ENCODE measurements around the gene CDH8. TPM values are rescaled to one million over a fixed set of nuclear protein-coding genes. Genes with fewer than 3 reads are reported as not detected.

CDH8 gene
- total RNA-seq, 1 experiment from 2014 or later: 11.1 TPM

- Mint-ChIP-seq H3K9me3 (peaks cover 9% of the 10 kb centered on the region), H3K36me3 (0 out of 2 replicates have a peak, but pooled peaks cover 7% of the 10 kb centered on the region), H3K4me1 (peaks cover 25% of the 10 kb centered on the region), H3K27ac (no peak overlapping the region), H3K27me3 (ENCODE audit: low read depth) (no peaks in the 10 kb centered on the region), H3K4me3 (no peak overlapping the region)
- no peak for ATAC-seq
- no peak for DNase-seq (ENCODE audit: low spot score)
- TF ChIP-seq RELA (CRISPR knock-in tag; IDR thresholded peaks at IDR 0.05; ENCODE audit: borderline replicate concordance) (no peak), ATF3 (CRISPR knock-in tag; conservative IDR thresholded peaks at IDR 0.05) (no peak), GRHL2 (CRISPR knock-in tag; IDR thresholded peaks at IDR 0.05; ENCODE audit: insufficient replicate concordance, severe bottlenecking) (no peak), TEAD1 (CRISPR knock-in tag; IDR thresholded peaks at IDR 0.05) (no peak), ZNF263 (CRISPR knock-in tag; IDR thresholded peaks at IDR 0.05; ENCODE audit: low read depth) (no peak)
- CTCF ChIA-PET: interaction anchor here (0.7 to 1.5 kb wide), 6 partner anchors 10 to 132 kb away, joined by 3 to 7 read pairs (median 3); no protein-coding TSS in a partner anchor
- POLR2A ChIA-PET: no interaction called here
Observed at GRCh38 chr16:61945511-61945910, 90.7 kb downstream of the CDH8 start.

GRCh38 chr16:61944004-61944403 is 92.2 kb downstream of the CDH8 start:
- Mint-ChIP-seq H3K27me3 (ENCODE audit: low read depth) (no peaks in the 10 kb centered on the region), H3K27ac (no peak overlapping the region), H3K36me3 (0 out of 2 replicates have a peak, but pooled peaks cover 2% of the 10 kb centered on the region), H3K9me3 (peaks cover 3% of the 10 kb centered on the region), H3K4me3 (no peak overlapping the region), H3K4me1 (peaks cover 25% of the 10 kb centered on the region)
- TF ChIP-seq JUN (CRISPR knock-in tag; IDR thresholded peaks at IDR 0.05) (no peak), FOXJ3 (CRISPR knock-in tag; IDR thresholded peaks at IDR 0.05; ENCODE audit: borderline replicate concordance) (no peak), NR3C1 (CRISPR knock-in tag; conservative IDR thresholded peaks at IDR 0.05; ENCODE audit: low read depth) (no peak)
- ATAC-seq: no peak
- no peak for DNase-seq (ENCODE audit: low spot score)
- ChIA-PET CTCF (no interaction called here), POLR2A (no interaction called here)

- H3K4me1 Mint-ChIP-seq: peaks cover 14% of the 10 kb centered on the region
- H3K36me3 Mint-ChIP-seq: no peaks in the 10 kb centered on the region
- ATAC-seq (no peak), DNase-seq (ENCODE audit: low spot score) (no peak)
- TF ChIP-seq IRF1 (CRISPR knock-in tag; IDR thresholded peaks at IDR 0.05): no peak
- no peak for TF ChIP-seq TP53 (CRISPR knock-in tag; IDR thresholded peaks at IDR 0.05)
- TF ChIP-seq, protein P1, sequence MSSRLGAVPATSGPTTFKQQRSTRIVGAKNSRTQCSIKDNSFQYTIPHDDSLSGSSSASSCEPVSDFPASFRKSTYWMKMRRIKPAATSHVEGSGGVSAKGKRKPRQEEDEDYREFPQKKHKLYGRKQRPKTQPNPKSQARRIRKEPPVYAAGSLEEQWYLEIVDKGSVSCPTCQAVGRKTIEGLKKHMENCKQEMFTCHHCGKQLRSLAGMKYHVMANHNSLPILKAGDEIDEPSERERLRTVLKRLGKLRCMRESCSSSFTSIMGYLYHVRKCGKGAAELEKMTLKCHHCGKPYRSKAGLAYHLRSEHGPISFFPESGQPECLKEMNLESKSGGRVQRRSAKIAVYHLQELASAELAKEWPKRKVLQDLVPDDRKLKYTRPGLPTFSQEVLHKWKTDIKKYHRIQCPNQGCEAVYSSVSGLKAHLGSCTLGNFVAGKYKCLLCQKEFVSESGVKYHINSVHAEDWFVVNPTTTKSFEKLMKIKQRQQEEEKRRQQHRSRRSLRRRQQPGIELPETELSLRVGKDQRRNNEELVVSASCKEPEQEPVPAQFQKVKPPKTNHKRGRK (CRISPR knock-in tag; IDR thresholded peaks at IDR 0.05; ENCODE audit: borderline replicate concordance): no peak
- TF ChIP-seq, protein P2, sequence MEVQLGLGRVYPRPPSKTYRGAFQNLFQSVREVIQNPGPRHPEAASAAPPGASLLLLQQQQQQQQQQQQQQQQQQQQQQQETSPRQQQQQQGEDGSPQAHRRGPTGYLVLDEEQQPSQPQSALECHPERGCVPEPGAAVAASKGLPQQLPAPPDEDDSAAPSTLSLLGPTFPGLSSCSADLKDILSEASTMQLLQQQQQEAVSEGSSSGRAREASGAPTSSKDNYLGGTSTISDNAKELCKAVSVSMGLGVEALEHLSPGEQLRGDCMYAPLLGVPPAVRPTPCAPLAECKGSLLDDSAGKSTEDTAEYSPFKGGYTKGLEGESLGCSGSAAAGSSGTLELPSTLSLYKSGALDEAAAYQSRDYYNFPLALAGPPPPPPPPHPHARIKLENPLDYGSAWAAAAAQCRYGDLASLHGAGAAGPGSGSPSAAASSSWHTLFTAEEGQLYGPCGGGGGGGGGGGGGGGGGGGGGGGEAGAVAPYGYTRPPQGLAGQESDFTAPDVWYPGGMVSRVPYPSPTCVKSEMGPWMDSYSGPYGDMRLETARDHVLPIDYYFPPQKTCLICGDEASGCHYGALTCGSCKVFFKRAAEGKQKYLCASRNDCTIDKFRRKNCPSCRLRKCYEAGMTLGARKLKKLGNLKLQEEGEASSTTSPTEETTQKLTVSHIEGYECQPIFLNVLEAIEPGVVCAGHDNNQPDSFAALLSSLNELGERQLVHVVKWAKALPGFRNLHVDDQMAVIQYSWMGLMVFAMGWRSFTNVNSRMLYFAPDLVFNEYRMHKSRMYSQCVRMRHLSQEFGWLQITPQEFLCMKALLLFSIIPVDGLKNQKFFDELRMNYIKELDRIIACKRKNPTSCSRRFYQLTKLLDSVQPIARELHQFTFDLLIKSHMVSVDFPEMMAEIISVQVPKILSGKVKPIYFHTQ (CRISPR knock-in tag; IDR thresholded peaks at IDR 0.05): no peak
- TF ChIP-seq CREB1 (CRISPR knock-in tag; IDR thresholded peaks at IDR 0.05): no peak
- no peak for TF ChIP-seq KAT7 (CRISPR knock-in tag; IDR thresholded peaks at IDR 0.05; ENCODE audit: borderline replicate concordance)
- TF ChIP-seq OVOL2 (CRISPR knock-in tag; IDR thresholded peaks at IDR 0.05; ENCODE audit: borderline replicate concordance): no peak
- TF ChIP-seq, protein P3, sequence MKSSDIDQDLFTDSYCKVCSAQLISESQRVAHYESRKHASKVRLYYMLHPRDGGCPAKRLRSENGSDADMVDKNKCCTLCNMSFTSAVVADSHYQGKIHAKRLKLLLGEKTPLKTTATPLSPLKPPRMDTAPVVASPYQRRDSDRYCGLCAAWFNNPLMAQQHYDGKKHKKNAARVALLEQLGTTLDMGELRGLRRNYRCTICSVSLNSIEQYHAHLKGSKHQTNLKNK (CRISPR knock-in tag; IDR thresholded peaks at IDR 0.05): no peak
- no peak for TF ChIP-seq NR3C1 (CRISPR knock-in tag; conservative IDR thresholded peaks at IDR 0.05; ENCODE audit: low read depth)
- no peak for TF ChIP-seq NFYB (CRISPR knock-in tag; conservative IDR thresholded peaks at IDR 0.05; ENCODE audit: low read depth)
- TF ChIP-seq ZNF219 (CRISPR knock-in tag; IDR thresholded peaks at IDR 0.05; ENCODE audit: borderline replicate concordance): no peak
- TF ChIP-seq PREB (CRISPR knock-in tag; IDR thresholded peaks at IDR 0.05; ENCODE audit: borderline replicate concordance): no peak
- no peak overlapping the region for H3K27ac Mint-ChIP-seq
- CTCF ChIA-PET: interaction anchor here (3.0 kb wide), 1 partner anchor 137 kb away, joined by 22 read pairs; no protein-coding TSS in a partner anchor
- POLR2A ChIA-PET: no interaction called here
- H3K27me3 Mint-ChIP-seq (ENCODE audit: low read depth): no peaks in the 10 kb centered on the region
- no peak overlapping the region for H3K4me3 Mint-ChIP-seq
- no peaks in the 10 kb centered on the region for H3K9me3 Mint-ChIP-seq
Observed at GRCh38 chr16:61940611-61941010, 95.6 kb downstream of the CDH8 start.
